CD14-positive monocyte (primary cell): ENCODE data around the gene DDX10. TPM values are rescaled to one million over a fixed set of nuclear protein-coding genes. Genes with fewer than 3 reads are reported as not detected.

ENCODE experiments used
- DNase-seq, 3 donors: peaks; one replicate each; pipeline ENCODE4 v3.0.0-alpha.2; 2011 to 2022
- H2AFZ ChIP-seq: 2 replicates; pipeline ENCODE4 v1.6.0; 2012; ENCODE audit warnings: mild to moderate bottlenecking, low read depth, low read length, inconsistent platforms; ENCODE audit not compliant: insufficient read depth, poor library complexity, severe bottlenecking
- H3K27ac ChIP-seq, 2 donors: 1 replicate in 1 of 2; 2 replicates in 1 of 2; pipeline ENCODE4 v1.5.1; 2012 to 2013; ENCODE audit warnings: low read length in 2 of 2, control low read depth in 1 of 2, inconsistent platforms in 1 of 2, low read depth in 1 of 2, mild to moderate bottlenecking in 1 of 2
- H3K27me3 ChIP-seq, 2 donors: one replicate each; pipeline versions ENCODE4 v1.6.0 to v1.6.1; 2011 to 2013; ENCODE audit warnings: low read length in 2 of 2; ENCODE audit not compliant: control insufficient read depth in 2 of 2, insufficient read depth in 2 of 2
- H3K36me3 ChIP-seq, 2 donors: replicated peaks in 1 of 2; 1 replicate in 1 of 2; 2 replicates in 1 of 2; pipeline versions ENCODE4 v1.5.1 to v1.6.1; 2012 to 2013; ENCODE audit warnings: low read length in 2 of 2, control low read depth in 1 of 2, inconsistent platforms in 1 of 2, mild to moderate bottlenecking in 1 of 2; ENCODE audit not compliant: insufficient read depth in 2 of 2, control insufficient read depth in 1 of 2
- H3K4me1 ChIP-seq, 2 donors: 1 replicate in 1 of 2; 2 replicates in 1 of 2; pipeline versions ENCODE4 v1.5.1 to v1.6.1; 2012 to 2013; ENCODE audit warnings: low read length in 2 of 2, control low read depth in 1 of 2, inconsistent platforms in 1 of 2, mild to moderate bottlenecking in 1 of 2, moderate library complexity in 1 of 2; ENCODE audit not compliant: insufficient read depth in 2 of 2, control insufficient read depth in 1 of 2
- H3K4me2 ChIP-seq: replicated peaks from 2 replicates; pipeline ENCODE3; 2012; ENCODE audit warnings: low read length, moderate library complexity, mild to moderate bottlenecking; ENCODE audit not compliant: poor library complexity, severe bottlenecking; ENCODE audit errors: extremely low read depth
- H3K4me3 ChIP-seq, 3 experiments: fragments of 200-600 bp in 1 of 3; sonication (generic) in 1 of 3; replicated peaks in 1 of 3; 1 replicate in 2 of 3; 2 replicates in 1 of 3; pipeline ENCODE4 v1.5.1; 2011 to 2013; ENCODE audit warnings: low read length in 3 of 3, mild to moderate bottlenecking in 3 of 3, control low read depth in 2 of 3, low read depth in 2 of 3, inconsistent platforms in 1 of 3, moderate library complexity in 1 of 3
- H3K79me2 ChIP-seq: 2 replicates; pipeline ENCODE4 v1.6.0; 2012; ENCODE audit warnings: mild to moderate bottlenecking, control low read depth, inconsistent platforms, low read length, moderate library complexity; ENCODE audit not compliant: insufficient read depth
- H3K9ac ChIP-seq: 2 replicates; pipeline ENCODE4 v1.6.0; 2017; ENCODE audit warnings: low read length, mild to moderate bottlenecking; ENCODE audit not compliant: insufficient read depth, poor library complexity, severe bottlenecking
- H3K9me3 ChIP-seq, 2 donors: replicated peaks in 1 of 2; 1 replicate in 1 of 2; 2 replicates in 1 of 2; pipeline versions ENCODE4 v1.5.1 to v1.6.1; 2012 to 2013; ENCODE audit warnings: low read length in 2 of 2, control low read depth in 1 of 2; ENCODE audit not compliant: control insufficient read depth in 1 of 2, insufficient read depth in 1 of 2
- H4K20me1 ChIP-seq: 2 replicates; pipeline ENCODE4 v1.6.0; 2012; ENCODE audit warnings: mild to moderate bottlenecking, low read length, control low read depth, moderate library complexity; ENCODE audit not compliant: insufficient read depth
- H3K27ac Mint-ChIP-seq, 7 donors: one replicate each; pipeline ENCODE4 v1.8.0; 2020; ENCODE audit warnings: mild to moderate bottlenecking in 7 of 7, mixed read lengths in 7 of 7, moderate library complexity in 6 of 7, inconsistent platforms in 2 of 7
- H3K27me3 Mint-ChIP-seq, 3 donors: one replicate each; pipeline ENCODE4 v1.8.0; 2021 to 2022; ENCODE audit warnings: low read depth in 3 of 3, mild to moderate bottlenecking in 3 of 3, mixed read lengths in 3 of 3, moderate library complexity in 3 of 3, inconsistent platforms in 1 of 3
- H3K36me3 Mint-ChIP-seq, 2 donors: one replicate each; pipeline ENCODE4 v1.8.0; 2020; ENCODE audit warnings: mixed read lengths in 2 of 2, inconsistent platforms in 1 of 2, mild to moderate bottlenecking in 1 of 2
- H3K4me1 Mint-ChIP-seq: one replicate; pipeline ENCODE4 v1.8.0; 2020; ENCODE audit warnings: mild to moderate bottlenecking, mixed read lengths
- H3K4me3 Mint-ChIP-seq, 2 donors: one replicate each; pipeline ENCODE4 v1.8.0; 2020; ENCODE audit warnings: mild to moderate bottlenecking in 2 of 2, mixed read lengths in 2 of 2, moderate library complexity in 1 of 2
- H3K9me3 Mint-ChIP-seq, 7 donors: one replicate each; pipeline ENCODE4 v1.8.0; 2020 to 2022; ENCODE audit warnings: mixed read lengths in 7 of 7, mild to moderate bottlenecking in 6 of 7, moderate library complexity in 6 of 7, inconsistent platforms in 2 of 7
- CTCF ChIP-seq: fragments of 200-600 bp; IDR thresholded peaks from one replicate; pipeline ENCODE4 v1.8.0; 2022; ENCODE audit warnings: antibody characterized with exemption, mild to moderate bottlenecking
- WGBS: methylation state at CpG from one replicate; pipeline ENCODE4 v1.1.5; 2013; ENCODE audit warnings: missing lambda C conversion rate; ENCODE audit not compliant: insufficient coverage; 5-methylcytosine and 5-hydroxymethylcytosine counted together
- intact Hi-C, 2 donors: fragments of 100-400 bp; cut with micrococcal nuclease; formaldehyde crosslinking; loops; one replicate each; pipeline versions ENCODE4 v1.15.0 to v1.15.1; 2023
- polyA plus RNA-seq, 3 donors: library from polyadenylated mRNA; depleted of rRNA in 1 of 3; unstranded in 2 of 3; stranded (reverse) in 1 of 3; fragments of 300-500 nt in 2 of 3; fragments of >200 nt in 1 of 3; fragmentation: Illumina TruSeq in 2 of 3; gene quantifications; 1 replicate in 2 of 3; 2 replicates in 1 of 3; pipeline ENCODE4 v1.2.3, GENCODE V29; 2012 to 2021

DDX10 gene
- polyA plus RNA-seq, 3 donors, result 5.0 to 6.3 (median 5.3) TPM

- no peak overlapping the region for H3K27ac ChIP-seq
- H3K79me2 ChIP-seq, result no peaks in the 10 kb centered on the region
- no peak overlapping the region for H2AFZ ChIP-seq
- no peaks in the 10 kb centered on the region for H3K27me3 ChIP-seq
- no peak overlapping the region for H3K27ac Mint-ChIP-seq
- H3K4me1 ChIP-seq, result no peaks in the 10 kb centered on the region
- H3K36me3 ChIP-seq, result peaks cover 16 to 44% of the 10 kb centered on the region in 2 donors
- intact Hi-C loops, result no loop called here
- H3K9me3 ChIP-seq, result no peaks in the 10 kb centered on the region
- WGBS, result 67% methylated on average over 3 of the region's 3 CpGs
- DNase-seq, result peak; percentile 53 to 66 (median 61)
- no peak overlapping the region for H3K4me3 Mint-ChIP-seq
- no peaks in the 10 kb centered on the region for H3K27me3 Mint-ChIP-seq
- no peak overlapping the region for H3K4me3 ChIP-seq
- no peak overlapping the region for H3K4me2 ChIP-seq
- H4K20me1 ChIP-seq, result no peaks in the 10 kb centered on the region
- no peak overlapping the region for H3K9ac ChIP-seq
- H3K9me3 Mint-ChIP-seq, result peaks cover 0 to 3% (median 0%) of the 10 kb centered on the region in 7 donors
- no peaks in the 10 kb centered on the region for H3K4me1 Mint-ChIP-seq
- peak; percentile 91 for TF ChIP-seq CTCF
- H3K36me3 Mint-ChIP-seq, result peaks cover 44 to 45% of the 10 kb centered on the region in 2 donors
These were observed 33.1 kb downstream of the DDX10 start for GRCh38 chr11:108697872-108698473.

- Histone ChIP-seq H3K27ac (no peak overlapping the region), H3K4me2 (no peak overlapping the region), H3K9me3 (no peaks in the 10 kb centered on the region), H3K9ac (no peak overlapping the region), H3K27me3 (no peaks in the 10 kb centered on the region), H3K79me2 (no peaks in the 10 kb centered on the region), H4K20me1 (no peaks in the 10 kb centered on the region), H3K36me3 (peaks cover 10 to 35% of the 10 kb centered on the region in 2 donors), H3K4me3 (no peak overlapping the region), H3K4me1 (no peaks in the 10 kb centered on the region), H2AFZ (no peak overlapping the region)
- H3K4me3 Mint-ChIP-seq, result no peak overlapping the region
- H3K36me3 Mint-ChIP-seq, result peaks cover 41 to 48% of the 10 kb centered on the region in 2 donors
- intact Hi-C loops, result no loop called here
- no peaks in the 10 kb centered on the region for H3K27me3 Mint-ChIP-seq
- H3K27ac Mint-ChIP-seq, result peak overlapping the region in 1 of 7 donors; percentile 7
- no peak for DNase-seq
- peaks cover 0 to 3% (median 0%) of the 10 kb centered on the region in 7 donors for H3K9me3 Mint-ChIP-seq
- 100% methylated on average over 1 of the region's 4 CpGs for WGBS
- H3K4me1 Mint-ChIP-seq, result no peaks in the 10 kb centered on the region
- TF ChIP-seq CTCF, result no peak
These were observed 34.2 kb downstream of the DDX10 start for GRCh38 chr11:108698844-108699642.
